GM18498 (cell line): Measurements from ENCODE around the gene RNF138.
A peak's percentile ranks its signal among the peaks of the same experiment; 100 is the strongest.
"Not testable (repeated sequence)": the region's sequence is repeated elsewhere in the genome, so short reads cannot be mapped to it uniquely, and the experiment has no call there.

Experiments
- ATAC-seq: cut with Tn5 transposase; IDR thresholded peaks from one replicate; pipeline ENCODE4 v1.9.1; 2021; ENCODE audit warnings: mild to moderate bottlenecking, moderate library complexity; ENCODE audit not compliant: unreplicated experiment

The RNF138 gene

GRCh38 chr18:32091724-32092421 lies at the start of gene RNF138:
Gene RNF138 (plus strand): TSS chr18:32091874. CDS start chr18:32092777, 903 bp downstream.
- peak; percentile 66 for ATAC-seq

GRCh38 chr18:32042337-32042736 lies 49.3 kb upstream of the RNF138 start:
- ATAC-seq: no peak

- peak; percentile 69 for ATAC-seq
Observed at GRCh38 chr18:32048507-32049091, 43.1 kb upstream of the RNF138 start.

GRCh38 chr18:32049393-32050171 lies 42.1 kb upstream of the RNF138 start:
- peak; percentile 56 for ATAC-seq

- ATAC-seq: no peak
Observed at GRCh38 chr18:32056613-32057358, 34.9 kb upstream of the RNF138 start.

- no peak for ATAC-seq
Observed at GRCh38 chr18:32057624-32058165, 34.0 kb upstream of the RNF138 start.

- no peak for ATAC-seq
Observed at GRCh38 chr18:32060026-32060425, 31.6 kb upstream of the RNF138 start.

GRCh38 chr18:32067375-32068167 lies 24.1 kb upstream of the RNF138 start:
- ATAC-seq: no peak

GRCh38 chr18:32072321-32072720 lies 19.4 kb upstream of the RNF138 start:
- ATAC-seq: peak; percentile 62

GRCh38 chr18:32074206-32074605 lies 17.5 kb upstream of the RNF138 start:
- ATAC-seq: no peak

- ATAC-seq: no peak
Observed at GRCh38 chr18:32078845-32079244, 12.8 kb upstream of the RNF138 start.

GRCh38 chr18:32081881-32082280 lies 9.8 kb upstream of the RNF138 start:
- ATAC-seq: no peak

- no peak for ATAC-seq
Observed at GRCh38 chr18:32083781-32084180, 7.9 kb upstream of the RNF138 start.

GRCh38 chr18:32086881-32087280 lies 4.8 kb upstream of the RNF138 start:
- ATAC-seq: no peak

- not testable (repeated sequence) for ATAC-seq
Observed at GRCh38 chr18:32090831-32091230, 843 bp upstream of the RNF138 start.

GRCh38 chr18:32091325-32091723 lies 350 bp upstream of the RNF138 start:
- ATAC-seq: no peak

- peak; percentile 87 for ATAC-seq
Observed at GRCh38 chr18:32092422-32093101, 888 bp downstream of the RNF138 start.

- ATAC-seq: peak; percentile 30
Observed at GRCh38 chr18:32093102-32093511, 1.4 kb downstream of the RNF138 start.

GRCh38 chr18:32093523-32093922 lies 1.8 kb downstream of the RNF138 start:
- ATAC-seq: no peak
